ENCODE results near the gene SP9.
"Not testable (repeated sequence)": the region's sequence is repeated elsewhere in the genome, so short reads cannot be mapped to it uniquely, and the experiment has no call there.

Gene SP9

GRCh38 chr2:174344716-174345461 lies 10.1 kb downstream of the SP9 start:
- no peak for DNase-seq

GRCh38 chr2:174350018-174350417 lies 15.3 kb downstream of the SP9 start:
- no peak for DNase-seq

- DNase-seq, result no peak
Measured at GRCh38 chr2:174350593-174351181, 15.9 kb downstream of the SP9 start.

GRCh38 chr2:174353004-174353403 lies 18.2 kb downstream of the SP9 start:
- no peak for DNase-seq

- DNase-seq, result no peak
Measured at GRCh38 chr2:174356347-174356746, 21.6 kb downstream of the SP9 start.

GRCh38 chr2:174359663-174360062 lies 24.9 kb downstream of the SP9 start:
- not testable (repeated sequence) for DNase-seq

- DNase-seq, result no peak
Measured at GRCh38 chr2:174362949-174363348, 28.2 kb downstream of the SP9 start.

GRCh38 chr2:174363492-174364225 lies 28.9 kb downstream of the SP9 start:
- DNase-seq, result not testable (repeated sequence)

- DNase-seq, result no peak
Measured at GRCh38 chr2:174364628-174365027, 29.9 kb downstream of the SP9 start.

- no peak for DNase-seq
Measured at GRCh38 chr2:174365571-174365970, 30.8 kb downstream of the SP9 start.

GRCh38 chr2:174368691-174369090 lies 33.9 kb downstream of the SP9 start:
- no peak for DNase-seq

GRCh38 chr2:174376967-174377366 lies 42.2 kb downstream of the SP9 start:
- no peak for DNase-seq

GRCh38 chr2:174383796-174384195 lies 49.0 kb downstream of the SP9 start:
- DNase-seq, result no peak

GRCh38 chr2:174385201-174385600 lies 50.4 kb downstream of the SP9 start:
- DNase-seq, result no peak
